ENCODE data around the gene SHROOM3.

Gene SHROOM3

GRCh38 chr4:76744241-76744921 lies 309.4 kb downstream of the SHROOM3 start:
- Mint-ChIP-seq H3K9me3 (no peaks in the 10 kb centered on the region), H3K4me1 (ENCODE audit: low read depth) (no peaks in the 10 kb centered on the region), H3K36me3 (ENCODE audit: low read depth) (no peaks in the 10 kb centered on the region), H3K27me3 (peaks cover 17% of the 10 kb centered on the region), H3K4me3 (no peak overlapping the region), H3K27ac (no peak overlapping the region)
- intact Hi-C loops (cut with micrococcal nuclease): no loop called here

- Mint-ChIP-seq H3K4me1 (ENCODE audit: low read depth) (no peaks in the 10 kb centered on the region), H3K27me3 (peaks cover 18% of the 10 kb centered on the region)
- intact Hi-C loops (cut with micrococcal nuclease): no loop called here
Observed at GRCh38 chr4:76745240-76745639, 310.2 kb downstream of the SHROOM3 start.

GRCh38 chr4:76747563-76747962 lies 312.5 kb downstream of the SHROOM3 start:
- no peak overlapping the region for H3K27ac Mint-ChIP-seq
- intact Hi-C loops (cut with micrococcal nuclease): no loop called here
- H3K9me3 Mint-ChIP-seq: peaks cover 7% of the 10 kb centered on the region
- no peaks in the 10 kb centered on the region for H3K4me1 Mint-ChIP-seq (ENCODE audit: low read depth)
- no peaks in the 10 kb centered on the region for H3K36me3 Mint-ChIP-seq (ENCODE audit: low read depth)
- H3K27me3 Mint-ChIP-seq: peaks cover 27% of the 10 kb centered on the region
- no peak overlapping the region for H3K4me3 Mint-ChIP-seq

More at GRCh38 chr4:76745240-76745639, 310.2 kb downstream of the SHROOM3 start:
- Mint-ChIP-seq H3K4me3 (no peak overlapping the region), H3K9me3 (no peaks in the 10 kb centered on the region), H3K36me3 (ENCODE audit: low read depth) (no peaks in the 10 kb centered on the region), H3K27ac (no peak overlapping the region)

GRCh38 chr4:76748649-76749048 lies 313.6 kb downstream of the SHROOM3 start:
- Mint-ChIP-seq H3K4me3 (no peak overlapping the region), H3K27me3 (peaks cover 24% of the 10 kb centered on the region), H3K27ac (no peak overlapping the region), H3K4me1 (ENCODE audit: low read depth) (no peaks in the 10 kb centered on the region), H3K36me3 (ENCODE audit: low read depth) (no peaks in the 10 kb centered on the region), H3K9me3 (peaks cover 7% of the 10 kb centered on the region)
- intact Hi-C loops (cut with micrococcal nuclease): loop anchor here (1.0 kb wide), 1 partner anchor 237 kb away; no protein-coding TSS in a partner anchor

- no peak overlapping the region for H3K4me3 Mint-ChIP-seq
- H3K27me3 Mint-ChIP-seq: peaks cover 26% of the 10 kb centered on the region
- H3K27ac Mint-ChIP-seq: no peak overlapping the region
- H3K4me1 Mint-ChIP-seq (ENCODE audit: low read depth): no peaks in the 10 kb centered on the region
- H3K36me3 Mint-ChIP-seq (ENCODE audit: low read depth): no peaks in the 10 kb centered on the region
- intact Hi-C loops (cut with micrococcal nuclease): no loop called here
- H3K9me3 Mint-ChIP-seq: peaks cover 7% of the 10 kb centered on the region
Observed at GRCh38 chr4:76749355-76749754, 314.3 kb downstream of the SHROOM3 start.

- peaks cover 7% of the 10 kb centered on the region for H3K9me3 Mint-ChIP-seq
- peaks cover 27% of the 10 kb centered on the region for H3K27me3 Mint-ChIP-seq
- no peaks in the 10 kb centered on the region for H3K36me3 Mint-ChIP-seq (ENCODE audit: low read depth)
- intact Hi-C loops (cut with micrococcal nuclease): no loop called here
- H3K27ac Mint-ChIP-seq: no peak overlapping the region
- no peak overlapping the region for H3K4me3 Mint-ChIP-seq
- H3K4me1 Mint-ChIP-seq (ENCODE audit: low read depth): no peaks in the 10 kb centered on the region
Observed at GRCh38 chr4:76750716-76751115, 315.7 kb downstream of the SHROOM3 start.

GRCh38 chr4:76751612-76752343 lies 316.7 kb downstream of the SHROOM3 start:
- no peak overlapping the region for H3K4me3 Mint-ChIP-seq
- intact Hi-C loops (cut with micrococcal nuclease): no loop called here
- no peaks in the 10 kb centered on the region for H3K4me1 Mint-ChIP-seq (ENCODE audit: low read depth)
- H3K9me3 Mint-ChIP-seq: peaks cover 7% of the 10 kb centered on the region
- H3K27ac Mint-ChIP-seq: no peak overlapping the region
- H3K36me3 Mint-ChIP-seq (ENCODE audit: low read depth): no peaks in the 10 kb centered on the region
- peaks cover 32% of the 10 kb centered on the region for H3K27me3 Mint-ChIP-seq

GRCh38 chr4:76752861-76753501 lies 318.0 kb downstream of the SHROOM3 start:
- no peak overlapping the region for H3K4me3 Mint-ChIP-seq
- H3K27ac Mint-ChIP-seq: no peak overlapping the region
- no peaks in the 10 kb centered on the region for H3K36me3 Mint-ChIP-seq (ENCODE audit: low read depth)
- H3K9me3 Mint-ChIP-seq: peaks cover 7% of the 10 kb centered on the region
- intact Hi-C loops (cut with micrococcal nuclease): no loop called here
- H3K27me3 Mint-ChIP-seq: peaks cover 36% of the 10 kb centered on the region
- no peaks in the 10 kb centered on the region for H3K4me1 Mint-ChIP-seq (ENCODE audit: low read depth)

- no peaks in the 10 kb centered on the region for H3K36me3 Mint-ChIP-seq (ENCODE audit: low read depth)
- H3K4me3 Mint-ChIP-seq: no peak overlapping the region
- H3K9me3 Mint-ChIP-seq: peaks cover 7% of the 10 kb centered on the region
- intact Hi-C loops (cut with micrococcal nuclease): no loop called here
- H3K27me3 Mint-ChIP-seq: peaks cover 33% of the 10 kb centered on the region
- H3K4me1 Mint-ChIP-seq (ENCODE audit: low read depth): no peaks in the 10 kb centered on the region
- H3K27ac Mint-ChIP-seq: no peak overlapping the region
Observed at GRCh38 chr4:76753814-76754213, 318.8 kb downstream of the SHROOM3 start.

- no peaks in the 10 kb centered on the region for H3K4me1 Mint-ChIP-seq (ENCODE audit: low read depth)
- H3K4me3 Mint-ChIP-seq: no peak overlapping the region
- intact Hi-C loops (cut with micrococcal nuclease): no loop called here
- peaks cover 7% of the 10 kb centered on the region for H3K9me3 Mint-ChIP-seq
- no peak overlapping the region for H3K27ac Mint-ChIP-seq
- H3K27me3 Mint-ChIP-seq: peaks cover 31% of the 10 kb centered on the region
- H3K36me3 Mint-ChIP-seq (ENCODE audit: low read depth): no peaks in the 10 kb centered on the region
Observed at GRCh38 chr4:76754439-76754838, 319.4 kb downstream of the SHROOM3 start.

- no peak overlapping the region for H3K4me3 Mint-ChIP-seq
- peaks cover 26% of the 10 kb centered on the region for H3K27me3 Mint-ChIP-seq
- no peaks in the 10 kb centered on the region for H3K36me3 Mint-ChIP-seq (ENCODE audit: low read depth)
- no peaks in the 10 kb centered on the region for H3K4me1 Mint-ChIP-seq (ENCODE audit: low read depth)
- intact Hi-C loops (cut with micrococcal nuclease): loop anchor here (5.0 kb wide), 1 partner anchor 323 kb away; no protein-coding TSS in a partner anchor
- no peak overlapping the region for H3K27ac Mint-ChIP-seq
- peaks cover 7% of the 10 kb centered on the region for H3K9me3 Mint-ChIP-seq
Observed at GRCh38 chr4:76755756-76756155, 320.7 kb downstream of the SHROOM3 start.

- Mint-ChIP-seq H3K4me3 (no peak overlapping the region), H3K27me3 (peaks cover 22% of the 10 kb centered on the region), H3K9me3 (peaks cover 6% of the 10 kb centered on the region), H3K36me3 (ENCODE audit: low read depth) (no peaks in the 10 kb centered on the region), H3K27ac (no peak overlapping the region), H3K4me1 (ENCODE audit: low read depth) (no peaks in the 10 kb centered on the region)
- intact Hi-C loops (cut with micrococcal nuclease): loop anchor here (5.0 kb wide), 1 partner anchor 324 kb away; no protein-coding TSS in a partner anchor
Observed at GRCh38 chr4:76756416-76756815, 321.4 kb downstream of the SHROOM3 start.

- Mint-ChIP-seq H3K4me3 (no peak overlapping the region), H3K9me3 (no peaks in the 10 kb centered on the region), H3K27me3 (peaks cover 17% of the 10 kb centered on the region), H3K36me3 (ENCODE audit: low read depth) (no peaks in the 10 kb centered on the region), H3K27ac (no peak overlapping the region), H3K4me1 (ENCODE audit: low read depth) (no peaks in the 10 kb centered on the region)
- intact Hi-C loops (cut with micrococcal nuclease): loop anchor here (5.0 kb wide), 1 partner anchor 325 kb away; no protein-coding TSS in a partner anchor
Observed at GRCh38 chr4:76757418-76757939, 322.4 kb downstream of the SHROOM3 start.
